IMR-90 (cell line): Measurements from ENCODE around the gene FADD. TPM values are rescaled to one million over a fixed set of nuclear protein-coding genes. Genes with fewer than 3 reads are reported as not detected.

Experiments used
- ATAC-seq: fragments of 200-7000 bp; cut with Tn5 transposase; 2 replicates; pipeline ENCODE4 v1.9.1; 2020; ENCODE audit warnings: low read depth, mild to moderate bottlenecking, moderate library complexity
- BruUV-seq: library from RNA; stranded (reverse); fragments of 400-500 nt; replicated peaks from 2 replicates; lab custom pipeline; 2021; lab: Mats Ljungman, UMichigan
- CTCF ChIA-PET: fragments of 300-600 bp; formaldehyde crosslinking; extraction: SDS; loops from one replicate; lab custom pipeline; 2021; ENCODE audit warnings: antibody characterized with exemption; lab: Yijun Ruan, JAX
- POLR2A ChIA-PET: fragments of 300-600 bp; sonication (Branson Sonifier 250); formaldehyde crosslinking; loops from one replicate; lab custom pipeline; 2022; ENCODE audit warnings: antibody characterized with exemption; ENCODE audit not compliant: unreplicated experiment; lab: Charles Lee
- DNase-seq: peaks from one replicate; pipeline ENCODE4 v3.0.0; 2013
- H2AFZ ChIP-seq: replicated peaks from 2 replicates; pipeline ENCODE3; 2013; ENCODE audit warnings: low read length, mild to moderate bottlenecking; ENCODE audit not compliant: poor library complexity
- H2AK5ac ChIP-seq: 2 replicates; pipeline ENCODE4 v1.6.1; 2013; ENCODE audit warnings: low read depth, low read length, inconsistent platforms
- H2AK9ac ChIP-seq: replicated peaks from 2 replicates; pipeline ENCODE3; 2013; ENCODE audit warnings: mild to moderate bottlenecking, low read depth, low read length, moderate library complexity; ENCODE audit not compliant: poor library complexity
- H2BK120ac ChIP-seq: 2 replicates; pipeline ENCODE4 v1.6.1; 2013; ENCODE audit warnings: low read depth, low read length, inconsistent platforms
- H2BK15ac ChIP-seq: 3 replicates; pipeline ENCODE4 v1.6.1; 2013; ENCODE audit warnings: low read depth, low read length, inconsistent platforms
- H2BK20ac ChIP-seq: 2 replicates; pipeline ENCODE4 v1.6.1; 2013; ENCODE audit warnings: low read depth, mild to moderate bottlenecking, inconsistent platforms, low read length, moderate library complexity
- H2BK5ac ChIP-seq: 2 replicates; pipeline ENCODE4 v1.6.1; 2013; ENCODE audit warnings: mild to moderate bottlenecking, low read depth, low read length, inconsistent platforms; ENCODE audit not compliant: poor library complexity, severe bottlenecking
- H3K14ac ChIP-seq: replicated peaks from 2 replicates; pipeline ENCODE4 v1.6.1; 2013; ENCODE audit warnings: low read depth, low read length, inconsistent platforms
- H3K18ac ChIP-seq: 2 replicates; pipeline ENCODE4 v1.6.1; 2013; ENCODE audit warnings: low read depth, low read length, control low read depth
- H3K23ac ChIP-seq: 2 replicates; pipeline ENCODE4 v1.6.1; 2013; ENCODE audit warnings: low read depth, low read length, inconsistent platforms
- H3K27ac ChIP-seq: 2 replicates; pipeline ENCODE4 v1.5.1; 2013; ENCODE audit warnings: mild to moderate bottlenecking, control low read depth, low read length; ENCODE audit not compliant: insufficient read depth
- H3K27me3 ChIP-seq: 2 replicates; pipeline ENCODE4 v1.6.1; 2013; ENCODE audit warnings: low read length; ENCODE audit not compliant: control insufficient read depth, insufficient read depth
- H3K36me3 ChIP-seq: 2 replicates; pipeline ENCODE4 v1.6.1; 2013; ENCODE audit warnings: low read length, mixed read lengths; ENCODE audit not compliant: control insufficient read depth, insufficient read depth
- H3K4ac ChIP-seq: 2 replicates; pipeline ENCODE4 v1.6.1; 2013; ENCODE audit warnings: low read depth, low read length, inconsistent platforms
- H3K4me1 ChIP-seq: 2 replicates; pipeline ENCODE4 v1.6.1; 2013; ENCODE audit warnings: low read length, mixed read lengths; ENCODE audit not compliant: control insufficient read depth, insufficient read depth
- H3K4me2 ChIP-seq: 2 replicates; pipeline ENCODE4 v1.6.1; 2013; ENCODE audit warnings: low read depth, mild to moderate bottlenecking, control low read depth, low read length, moderate library complexity
- H3K4me3 ChIP-seq: 2 replicates; pipeline ENCODE4 v1.5.1; 2013; ENCODE audit warnings: low read depth, mild to moderate bottlenecking, control low read depth, low read length, moderate library complexity; ENCODE audit not compliant: insufficient read depth
- H3K56ac ChIP-seq: 2 replicates; pipeline ENCODE4 v1.6.1; 2013; ENCODE audit warnings: low read length, inconsistent platforms; ENCODE audit not compliant: insufficient read depth; ENCODE audit errors: extremely low read depth
- H3K79me1 ChIP-seq, 2 experiments: 2 replicates each; pipeline ENCODE4 v1.6.1; 2013; ENCODE audit warnings: low read length in 2 of 2, inconsistent platforms in 1 of 2, low read depth in 1 of 2
- H3K9ac ChIP-seq: 2 replicates; pipeline ENCODE4 v1.6.1; 2013; ENCODE audit warnings: low read depth, low read length, control low read depth
- H3K9me1 ChIP-seq: 2 replicates; pipeline ENCODE4 v1.6.1; 2013; ENCODE audit warnings: low read length, inconsistent platforms; ENCODE audit not compliant: insufficient read depth
- H3K9me3 ChIP-seq: 2 replicates; pipeline ENCODE4 v1.6.1; 2013; ENCODE audit warnings: low read length; ENCODE audit not compliant: control insufficient read depth, insufficient read depth
- H4K20me1 ChIP-seq: 2 replicates; pipeline ENCODE4 v1.6.1; 2013; ENCODE audit warnings: low read length, inconsistent platforms; ENCODE audit not compliant: insufficient read depth
- H4K5ac ChIP-seq: 2 replicates; pipeline ENCODE4 v1.6.1; 2013; ENCODE audit warnings: mild to moderate bottlenecking, low read depth, low read length, control low read depth
- H4K8ac ChIP-seq, 2 experiments: 2 replicates each; pipeline ENCODE4 v1.6.1; 2013; ENCODE audit warnings: low read depth in 2 of 2, low read length in 2 of 2, control low read depth in 1 of 2, inconsistent platforms in 1 of 2
- H4K91ac ChIP-seq: 2 replicates; pipeline ENCODE4 v1.6.1; 2013; ENCODE audit warnings: low read depth, low read length, inconsistent platforms; ENCODE audit not compliant: insufficient read depth
- CHD1 ChIP-seq: IDR thresholded peaks from 2 replicates; pipeline ENCODE4 v1.6.1; 2012; ENCODE audit warnings: low read depth, low read length, improper control_type of control experiment
- ELK1 ChIP-seq: fragments of 150-350 bp; IDR thresholded peaks from 2 replicates; pipeline ENCODE4 v1.6.1; 2016; ENCODE audit warnings: low read depth, mild to moderate bottlenecking, low read length, moderate library complexity, borderline replicate concordance
- FOS ChIP-seq: fragments of 150-350 bp; IDR thresholded peaks from 2 replicates; pipeline ENCODE4 v1.6.1; 2016; ENCODE audit warnings: low read depth, low read length
- MAFK ChIP-seq: IDR thresholded peaks from 2 replicates; pipeline ENCODE4 v1.6.1; 2012; ENCODE audit warnings: low read depth, low read length, improper control_type of control experiment
- MAZ ChIP-seq: IDR thresholded peaks from 2 replicates; pipeline ENCODE4 v1.6.1; 2012; ENCODE audit warnings: low read depth, mild to moderate bottlenecking, low read length, improper control_type of control experiment, moderate library complexity, borderline replicate concordance
- MXI1 ChIP-seq: IDR thresholded peaks from 2 replicates; pipeline ENCODE4 v1.6.1; 2012; ENCODE audit warnings: low read depth, mild to moderate bottlenecking, low read length, moderate library complexity, borderline replicate concordance
- POLR2A ChIP-seq: IDR thresholded peaks from 2 replicates; pipeline ENCODE4 v1.6.1; 2012; ENCODE audit warnings: mild to moderate bottlenecking, low read depth, low read length
- RAD21 ChIP-seq: IDR thresholded peaks from 2 replicates; pipeline ENCODE4 v1.6.1; 2012; ENCODE audit warnings: low read length, improper control_type of control experiment
- RCOR1 ChIP-seq: IDR thresholded peaks from 2 replicates; pipeline ENCODE4 v1.6.1; 2012; ENCODE audit warnings: mild to moderate bottlenecking, low read length, improper control_type of control experiment; ENCODE audit not compliant: insufficient replicate concordance
- RFX5 ChIP-seq: IDR thresholded peaks from 2 replicates; pipeline ENCODE4 v1.8.0; 2012; ENCODE audit warnings: low read depth, mild to moderate bottlenecking, low read length, moderate library complexity
- SMC3 ChIP-seq: fragments of 150-350 bp; IDR thresholded peaks from 2 replicates; pipeline ENCODE4 v1.6.1; 2016; ENCODE audit warnings: low read depth, mild to moderate bottlenecking, antibody characterized with exemption, low read length, moderate library complexity
- USF2 ChIP-seq: fragments of 150-350 bp; IDR thresholded peaks from 2 replicates; pipeline ENCODE4 v1.6.1; 2017; ENCODE audit warnings: mild to moderate bottlenecking, antibody characterized with exemption, low read length, low read depth
- WGBS, 2 experiments: methylation state at CpG; one replicate each; pipeline versions ENCODE4 v1.1.5 to v1.1.7; 2013; ENCODE audit warnings: missing lambda C conversion rate in 2 of 2; ENCODE audit not compliant: insufficient read length in 1 of 2; ENCODE audit errors: extremely low coverage in 2 of 2; 5-methylcytosine and 5-hydroxymethylcytosine counted together
- dilution Hi-C: fragments of 300-500 bp; cut with HindIII; formaldehyde crosslinking; loops from one replicate; pipeline ENCODE4 v1.14.3; 2018; ENCODE audit warnings: low sequenced_read_pairs; ENCODE audit not compliant: unreplicated experiment
- in situ Hi-C: fragments of 300-500 bp; cut with MboI; formaldehyde crosslinking; loops from 3 replicates; pipeline ENCODE4 v1.14.3; 2019; ENCODE audit warnings: low sequenced_read_pairs, inconsistent platforms, mixed read lengths
- intact Hi-C: fragments of 100-400 bp; cut with micrococcal nuclease; formaldehyde crosslinking; loops from 2 replicates; pipeline ENCODE4 v1.10.0; 2022
- polyA plus RNA-seq, 3 experiments: library from polyadenylated mRNA; depleted of rRNA; stranded (reverse); fragments of >200 nt; gene quantifications; 2 replicates each; pipeline ENCODE4 v1.2.3, GENCODE V29; 2012; ENCODE audit warnings: low replicate concordance in 1 of 3
- total RNA-seq: library from RNA; depleted of rRNA; stranded (reverse); fragments of >200 nt; gene quantifications from 2 replicates; pipeline ENCODE4 v1.2.3, GENCODE V29; 2012
- TF ChIP-seq, protein P1 (sequence below): conservative IDR thresholded peaks from 2 replicates; pipeline ENCODE4 v1.5.1; 2012; ENCODE audit warnings: mild to moderate bottlenecking, low read depth, low read length, improper control_type of control experiment

FADD gene
- total and polyA plus RNA-seq, 2 of the 4 experiments (the other 2 are of a cell fraction): 38.1 to 44.4 TPM

GRCh38 chr11:70252844-70253243, 49.7 kb downstream of the FADD start:
- H2AK5ac ChIP-seq: no peak overlapping the region

More at GRCh38 chr11:70252844-70253243, 49.7 kb downstream of the FADD start:
- Histone ChIP-seq H3K9ac (no peak overlapping the region), H3K4me3 (no peak overlapping the region), H4K8ac (no peak overlapping the region), H3K56ac (no peak overlapping the region), H3K9me1 (peaks cover 2% of the 10 kb centered on the region; the same call in 1 of the 2 replicates), H2AFZ (no peak overlapping the region), H3K27me3 (peaks cover 16% of the 10 kb centered on the region), H2BK20ac (no peak overlapping the region), H3K18ac (no peak overlapping the region), H3K23ac (no peak overlapping the region), H3K27ac (no peak overlapping the region), H3K36me3 (no peaks in the 10 kb centered on the region), H4K20me1 (no peaks in the 10 kb centered on the region; the same call in 1 of the 2 replicates), H2AK9ac (no peak overlapping the region), H4K5ac (no peak overlapping the region), H2BK5ac (no peak overlapping the region), H3K9me3 (no peaks in the 10 kb centered on the region), H2BK15ac (no peak overlapping the region), H3K4ac (no peak overlapping the region), H3K79me1 (no peaks in the 10 kb centered on the region), H4K91ac (no peak overlapping the region), H3K14ac (no peak overlapping the region), H3K4me1 (peaks cover 2% of the 10 kb centered on the region; the same call in 1 of the 2 replicates), H3K4me2 (no peak overlapping the region), H2BK120ac (no peak overlapping the region)
- TF ChIP-seq RFX5 (no peak), MAZ (no peak), CHD1 (no peak), POLR2A (no peak), MAFK (no peak), USF2 (no peak), FOS (no peak), RCOR1 (no peak), RAD21 (no peak), SMC3 (no peak), MXI1 (no peak), ELK1 (no peak)
- TF ChIP-seq, protein P1, sequence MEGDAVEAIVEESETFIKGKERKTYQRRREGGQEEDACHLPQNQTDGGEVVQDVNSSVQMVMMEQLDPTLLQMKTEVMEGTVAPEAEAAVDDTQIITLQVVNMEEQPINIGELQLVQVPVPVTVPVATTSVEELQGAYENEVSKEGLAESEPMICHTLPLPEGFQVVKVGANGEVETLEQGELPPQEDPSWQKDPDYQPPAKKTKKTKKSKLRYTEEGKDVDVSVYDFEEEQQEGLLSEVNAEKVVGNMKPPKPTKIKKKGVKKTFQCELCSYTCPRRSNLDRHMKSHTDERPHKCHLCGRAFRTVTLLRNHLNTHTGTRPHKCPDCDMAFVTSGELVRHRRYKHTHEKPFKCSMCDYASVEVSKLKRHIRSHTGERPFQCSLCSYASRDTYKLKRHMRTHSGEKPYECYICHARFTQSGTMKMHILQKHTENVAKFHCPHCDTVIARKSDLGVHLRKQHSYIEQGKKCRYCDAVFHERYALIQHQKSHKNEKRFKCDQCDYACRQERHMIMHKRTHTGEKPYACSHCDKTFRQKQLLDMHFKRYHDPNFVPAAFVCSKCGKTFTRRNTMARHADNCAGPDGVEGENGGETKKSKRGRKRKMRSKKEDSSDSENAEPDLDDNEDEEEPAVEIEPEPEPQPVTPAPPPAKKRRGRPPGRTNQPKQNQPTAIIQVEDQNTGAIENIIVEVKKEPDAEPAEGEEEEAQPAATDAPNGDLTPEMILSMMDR: no peak
- ChIA-PET CTCF (no interaction called here), POLR2A (no interaction called here)
- intact Hi-C loops (no loop called here), dilution Hi-C loops (no loop called here), in situ Hi-C loops (no loop called here)
- 96% methylated on average over 5 of the region's 12 CpGs; no CpG with 5 or more reads in 1 of the 2 experiments for WGBS, 2 experiments
- no TSS peak for BruUV-seq
- no peak for ATAC-seq
- no peak for DNase-seq
